Measurements from ENCODE around the gene SHROOM3. TPM values are rescaled to one million over a fixed set of nuclear protein-coding genes. Genes with fewer than 3 reads are reported as not detected.

The SHROOM3 gene
- total RNA-seq, 2 experiments from 2014 or later = not detected

GRCh38 chr4:76654084-76654483 is 219.1 kb downstream of the SHROOM3 start:
- no peaks in the 10 kb centered on the region for H3K27me3 ChIP-seq (ENCODE audit: control insufficient read depth in 1 of 2, insufficient read depth in 2 of 2, low read length in 2 of 2)
- ChIA-PET POLR2A (no interaction called here), CTCF (no interaction called here)
- no peak overlapping the region for H3K27ac ChIP-seq (ENCODE audit: low read depth in 1 of 2, low read length in 2 of 2)
- ATAC-seq (ENCODE audit: poor library complexity) (no peak), DNase-seq (no peak)
- Mint-ChIP-seq H3K4me3 (no peak overlapping the region), H3K27me3 (peaks cover 4% of the 10 kb centered on the region), H3K27ac (no peak overlapping the region), H3K4me1 (ENCODE audit: low read depth) (no peaks in the 10 kb centered on the region), H3K36me3 (ENCODE audit: low read depth) (no peaks in the 10 kb centered on the region), H3K9me3 (no peaks in the 10 kb centered on the region)
- intact Hi-C loops (cut with DNase I, micrococcal nuclease) = no loop called here
- no peak overlapping the region for H3K4me3 ChIP-seq (ENCODE audit: low read length)
- no peak for TF ChIP-seq CTCF (IDR thresholded peaks at IDR 0.05)
- no peaks in the 10 kb centered on the region for H3K4me1 ChIP-seq (ENCODE audit: insufficient read depth, low read length)
- no peaks in the 10 kb centered on the region for H3K9me3 ChIP-seq (ENCODE audit: control insufficient read depth in 1 of 2, insufficient read depth in 1 of 2, low read length in 2 of 2)
- H3K36me3 ChIP-seq (ENCODE audit: insufficient read depth, low read length) = no peaks in the 10 kb centered on the region

- no peak overlapping the region for H3K27ac ChIP-seq (ENCODE audit: low read depth in 1 of 2, low read length in 2 of 2)
- ChIA-PET CTCF (no interaction called here), POLR2A (interaction anchor here (0.7 kb wide), 1 partner anchor 233 kb away, joined by 3 read pairs; no protein-coding TSS in a partner anchor)
- no peak overlapping the region for H3K4me3 Mint-ChIP-seq
- no peaks in the 10 kb centered on the region for H3K36me3 Mint-ChIP-seq (ENCODE audit: low read depth)
- DNase-seq (no peak), ATAC-seq (ENCODE audit: poor library complexity) (no peak)
- H3K4me1 ChIP-seq (ENCODE audit: insufficient read depth, low read length) = no peaks in the 10 kb centered on the region
- no peaks in the 10 kb centered on the region for H3K36me3 ChIP-seq (ENCODE audit: insufficient read depth, low read length)
- H3K9me3 ChIP-seq (ENCODE audit: control insufficient read depth in 1 of 2, insufficient read depth in 1 of 2, low read length in 2 of 2) = no peaks in the 10 kb centered on the region
- no peaks in the 10 kb centered on the region for H3K27me3 ChIP-seq (ENCODE audit: control insufficient read depth in 1 of 2, insufficient read depth in 2 of 2, low read length in 2 of 2)
- intact Hi-C loops (cut with DNase I, micrococcal nuclease) = no loop called here
- no peak overlapping the region for H3K27ac Mint-ChIP-seq
- H3K4me3 ChIP-seq (ENCODE audit: low read length) = no peak overlapping the region
- H3K27me3 Mint-ChIP-seq = peaks cover 4% of the 10 kb centered on the region
- no peaks in the 10 kb centered on the region for H3K4me1 Mint-ChIP-seq (ENCODE audit: low read depth)
- H3K9me3 Mint-ChIP-seq = no peaks in the 10 kb centered on the region
- TF ChIP-seq CTCF (IDR thresholded peaks at IDR 0.05) = no peak
These were observed 219.8 kb downstream of the SHROOM3 start for GRCh38 chr4:76654791-76655190.

- Mint-ChIP-seq H3K4me3 (no peak overlapping the region), H3K27me3 (peaks cover 8% of the 10 kb centered on the region), H3K36me3 (ENCODE audit: low read depth) (no peaks in the 10 kb centered on the region), H3K9me3 (no peaks in the 10 kb centered on the region), H3K27ac (no peak overlapping the region), H3K4me1 (ENCODE audit: low read depth) (no peaks in the 10 kb centered on the region)
- Histone ChIP-seq H3K4me1 (ENCODE audit: insufficient read depth, low read length) (no peaks in the 10 kb centered on the region), H3K27me3 (ENCODE audit: control insufficient read depth in 1 of 2, insufficient read depth in 2 of 2, low read length in 2 of 2) (no peaks in the 10 kb centered on the region), H3K36me3 (ENCODE audit: insufficient read depth, low read length) (no peaks in the 10 kb centered on the region), H3K27ac (ENCODE audit: low read depth in 1 of 2, low read length in 2 of 2) (no peak overlapping the region), H3K4me3 (ENCODE audit: low read length) (no peak overlapping the region), H3K9me3 (ENCODE audit: control insufficient read depth in 1 of 2, insufficient read depth in 1 of 2, low read length in 2 of 2) (no peaks in the 10 kb centered on the region)
- TF ChIP-seq CTCF (IDR thresholded peaks at IDR 0.05) = no peak
- DNase-seq = no peak
- intact Hi-C loops (cut with DNase I, micrococcal nuclease) = no loop called here
- no peak for ATAC-seq (ENCODE audit: poor library complexity)
- ChIA-PET CTCF (no interaction called here), POLR2A (interaction anchor here (0.7 kb wide), 1 partner anchor 232 kb away, joined by 3 read pairs; no protein-coding TSS in a partner anchor)
These were observed 220.8 kb downstream of the SHROOM3 start for GRCh38 chr4:76655566-76656479.
